HepG2 (cell line): ENCODE measurements around the gene OTUB2. TPM values are rescaled to one million over a fixed set of nuclear protein-coding genes. Genes with fewer than 3 reads are reported as not detected.

ENCODE experiments used
- ATAC-seq: fragments of 200-7000 bp; cut with Tn5 transposase; 3 replicates; pipeline ENCODE4 v1.9.1; 2020; ENCODE audit warnings: mild to moderate bottlenecking, moderate library complexity
- BruUV-seq: library from RNA; stranded (reverse); fragments of 400-500 nt; replicated peaks from 2 replicates; lab custom pipeline; 2021; lab: Mats Ljungman, UMichigan
- CTCF ChIA-PET: fragments of 300-600 bp; formaldehyde crosslinking; extraction: SDS; loops from one replicate; lab custom pipeline; 2021; ENCODE audit warnings: low total read pairs, inconsistent platforms, low intra/inter-chr PET ratio; lab: Yijun Ruan, JAX
- POLR2A ChIA-PET: fragments of 350-600 bp; sonication (Branson Sonifier 250); formaldehyde crosslinking; loops from one replicate; lab custom pipeline; 2020; ENCODE audit warnings: antibody characterized with exemption, inconsistent platforms; lab: Yijun Ruan, JAX
- DNase-seq: peaks from one replicate; pipeline ENCODE4 v3.0.0-alpha.2; 2015; ENCODE audit warnings: low spot score
- FAIRE-seq: peaks from 3 replicates; lab custom pipeline; 2011; peaks lifted over from hg19 to GRCh38; lab: Jason Lieb, UNC
- H2AFZ ChIP-seq: one replicate; pipeline ENCODE4 v1.6.1; 2011; ENCODE audit warnings: low read length, inconsistent platforms
- H3K27ac ChIP-seq: fragments of 300-600 bp; 3 replicates; pipeline ENCODE4 v1.8.0; 2011; ENCODE audit warnings: mixed run types, mild to moderate bottlenecking, mixed read lengths, low read length, inconsistent platforms; ENCODE audit not compliant: insufficient read depth; ENCODE audit errors: extremely low read length
- H3K27me3 ChIP-seq, 2 experiments: fragments of 200-600 bp in 1 of 2; 2 replicates in 1 of 2; 3 replicates in 1 of 2; pipeline versions ENCODE4 v1.6.0 to v1.8.0; 2011; ENCODE audit warnings: low read length in 2 of 2, mild to moderate bottlenecking in 2 of 2, moderate library complexity in 2 of 2, inconsistent platforms in 1 of 2; ENCODE audit not compliant: insufficient read depth in 2 of 2, control insufficient read depth in 1 of 2
- H3K36me3 ChIP-seq, 2 experiments: fragments of 200-600 bp in 1 of 2; replicated peaks in 1 of 2; 2 replicates in 1 of 2; 3 replicates in 1 of 2; pipeline versions ENCODE4 v1.5.1 to v1.8.0; 2011; ENCODE audit warnings: low read length in 2 of 2, inconsistent platforms in 1 of 2; ENCODE audit not compliant: insufficient read depth in 2 of 2, control insufficient read depth in 1 of 2
- H3K4me1 ChIP-seq: 2 replicates; pipeline ENCODE4 v1.5.1; 2012; ENCODE audit warnings: low read length, inconsistent platforms; ENCODE audit not compliant: insufficient read depth
- H3K4me2 ChIP-seq: 2 replicates; pipeline ENCODE4 v1.6.0; 2011; ENCODE audit warnings: low read depth, low read length, inconsistent platforms
- H3K4me3 ChIP-seq, 3 experiments: fragments of 200-600 bp in 1 of 3; sonication (generic), shearing (Covaris generic) in 1 of 3; replicated peaks in 1 of 3; 2 replicates each; pipeline ENCODE4 v1.5.1; 2011 to 2016; ENCODE audit warnings: low read length in 3 of 3, inconsistent platforms in 2 of 3, low read depth in 2 of 3, mild to moderate bottlenecking in 2 of 3, control low read depth in 1 of 3, mixed read lengths in 1 of 3; ENCODE audit not compliant: insufficient read depth in 1 of 3
- H3K79me2 ChIP-seq: one replicate; pipeline ENCODE4 v1.6.1; 2011; ENCODE audit warnings: low read length, inconsistent platforms; ENCODE audit not compliant: insufficient read depth
- H3K9ac ChIP-seq: 2 replicates; pipeline ENCODE4 v1.6.0; 2011; ENCODE audit warnings: mild to moderate bottlenecking, low read depth, low read length, inconsistent platforms; ENCODE audit not compliant: insufficient read depth
- H3K9me3 ChIP-seq: 2 replicates; pipeline ENCODE4 v1.5.1; 2012; ENCODE audit warnings: mild to moderate bottlenecking, low read length
- H4K20me1 ChIP-seq: 2 replicates; pipeline ENCODE4 v1.6.0; 2011; ENCODE audit warnings: inconsistent platforms, mild to moderate bottlenecking, low read length, moderate library complexity; ENCODE audit not compliant: insufficient read depth
- AGO2 ChIP-seq: fragments of 200-400 bp; formaldehyde crosslinking; optimal IDR thresholded peaks from 2 replicates; pipeline ENCODE3; 2017; ENCODE audit warnings: mild to moderate bottlenecking, low read depth, low read length, moderate library complexity
- ATRX ChIP-seq: sonication (generic); formaldehyde crosslinking; IDR thresholded peaks from 2 replicates; pipeline ENCODE4 v1.4.0; 2020; ENCODE audit warnings: missing genetic modification reagents, borderline replicate concordance
- FOXM1 ChIP-seq: sonication (generic); formaldehyde crosslinking; IDR thresholded peaks from 2 replicates; pipeline ENCODE4 v1.5.0; 2020; ENCODE audit warnings: missing genetic modification reagents
- IKZF1 ChIP-seq: fragments of 450-650 bp; IDR thresholded peaks from 2 replicates; pipeline ENCODE4 v1.7.1; 2016
- KLF12 ChIP-seq: sonication (generic); formaldehyde crosslinking; IDR thresholded peaks from 2 replicates; pipeline ENCODE4 v1.4.0; 2020; ENCODE audit warnings: missing genetic modification reagents, borderline replicate concordance
- KLF15 ChIP-seq: sonication (generic); formaldehyde crosslinking; IDR thresholded peaks from 2 replicates; pipeline ENCODE4 v1.8.1; 2023; ENCODE audit warnings: borderline replicate concordance, mild to moderate bottlenecking, inconsistent platforms, missing genetic modification reagents, mixed read lengths
- MZF1 ChIP-seq: sonication (generic); formaldehyde crosslinking; IDR thresholded peaks from 2 replicates; pipeline ENCODE4 v1.8.1; 2023; ENCODE audit warnings: mild to moderate bottlenecking, missing genetic modification reagents, borderline replicate concordance
- NCOA2 ChIP-seq: sonication (generic); formaldehyde crosslinking; IDR thresholded peaks from 2 replicates; pipeline ENCODE4 v1.8.0; 2022; ENCODE audit warnings: inconsistent platforms
- RFX1 ChIP-seq: fragments of 450-650 bp; IDR thresholded peaks from 2 replicates; pipeline ENCODE4 v1.6.1; 2017
- SMARCC2 ChIP-seq: fragments of 450-650 bp; IDR thresholded peaks from 2 replicates; pipeline ENCODE4 v1.6.1; 2017; ENCODE audit warnings: antibody characterized with exemption, mild to moderate bottlenecking
- XRCC5 ChIP-seq: fragments of 200-400 bp; formaldehyde crosslinking; optimal IDR thresholded peaks from 2 replicates; pipeline ENCODE3; 2017; ENCODE audit warnings: mild to moderate bottlenecking, low read length
- ZBTB20 ChIP-seq: sonication (generic); formaldehyde crosslinking; IDR thresholded peaks from 2 replicates; pipeline ENCODE4 v1.8.1; 2023; ENCODE audit warnings: missing genetic modification reagents, low read depth, mild to moderate bottlenecking, borderline replicate concordance
- ZBTB3 ChIP-seq: sonication (generic); formaldehyde crosslinking; IDR thresholded peaks from 2 replicates; pipeline ENCODE4 v1.4.0; 2020; ENCODE audit warnings: low read depth, mild to moderate bottlenecking, moderate library complexity, missing genetic modification reagents, borderline replicate concordance
- ZFAT ChIP-seq: sonication (generic); formaldehyde crosslinking; conservative IDR thresholded peaks from 2 replicates; pipeline ENCODE4 v1.8.1; 2023; ENCODE audit warnings: missing genetic modification reagents, inconsistent platforms
- ZKSCAN8 ChIP-seq: IDR thresholded peaks from 2 replicates; pipeline ENCODE4 v1.6.1; 2016; ENCODE audit warnings: borderline replicate concordance, missing genetic modification reagents, missing compliant biosample characterization
- ZNF543 ChIP-seq: sonication (generic); formaldehyde crosslinking; IDR thresholded peaks from 2 replicates; pipeline ENCODE4 v1.4.0; 2020; ENCODE audit warnings: mild to moderate bottlenecking, missing genetic modification reagents
- ZNF720 ChIP-seq: sonication (generic); formaldehyde crosslinking; IDR thresholded peaks from 2 replicates; pipeline ENCODE4 v1.4.0; 2020; ENCODE audit warnings: missing genetic modification reagents
- ZNF766 ChIP-seq: sonication (generic); formaldehyde crosslinking; IDR thresholded peaks from 2 replicates; pipeline ENCODE4 v1.5.0; 2020; ENCODE audit warnings: missing genetic modification reagents, borderline replicate concordance
- WGBS: methylation state at CpG from one replicate; pipeline ENCODE4 v1.1.6; 2017; ENCODE audit warnings: low lambda C conversion rate; 5-methylcytosine and 5-hydroxymethylcytosine counted together
- in situ Hi-C: cut with HindIII; loops from 2 replicates; pipeline ENCODE4 v1.10.0; 2017; ENCODE audit warnings: low pct_unique_long_range_greater_than_20kb; ENCODE audit not compliant: extremely low pct_ligation_motif_present
- intact Hi-C: fragments of 100-400 bp; cut with micrococcal nuclease; formaldehyde crosslinking; loops from one replicate; pipeline ENCODE4 v1.10.0; 2022; ENCODE audit not compliant: unreplicated experiment
- polyA plus RNA-seq, 8 experiments: library from polyadenylated mRNA; depleted of rRNA in 3 of 8; stranded (reverse) in 7 of 8; unstranded in 1 of 8; fragments of >200 nt; fragmentation: Illumina TruSeq in 4 of 8; extraction: Trizol in 4 of 8; gene quantifications; 2 replicates each; pipeline versions ENCODE4 v1.2.1 to v1.2.3, GENCODE V29; 2011 to 2016; ENCODE audit warnings: low read depth in 4 of 8, missing spikeins in 1 of 8, mixed read lengths in 1 of 8; ENCODE audit not compliant: insufficient read depth in 1 of 8
- total RNA-seq, 5 experiments: library from RNA; depleted of rRNA; stranded (reverse); fragments of >200 nt; fragmentation: Illumina TruSeq; extraction: Trizol; gene quantifications; 2 replicates each; pipeline ENCODE4 v1.2.3, GENCODE V29; 2016; ENCODE audit warnings: low read depth in 1 of 5
- TF ChIP-seq, protein P1 (sequence below): IDR thresholded peaks from 2 replicates; pipeline ENCODE4 v1.6.1; 2016; ENCODE audit warnings: missing compliant biosample characterization, missing genetic modification reagents, borderline replicate concordance
- TF ChIP-seq, protein P2 (sequence below), 2 experiments: fragments of 450-650 bp in 1 of 2; sonication (generic) in 1 of 2; formaldehyde crosslinking; IDR thresholded peaks; 2 replicates each; pipeline versions ENCODE4 v1.5.0 to v1.8.0; 2020 to 2022; ENCODE audit warnings: mild to moderate bottlenecking in 1 of 2, missing genetic modification reagents in 1 of 2

OTUB2 gene
- total and polyA plus RNA-seq, 2 of the 13 experiments (the other 11 are each of a cell fraction or from before 2014, with no cell fraction given) = 2.2 to 2.4 TPM

DNA sequence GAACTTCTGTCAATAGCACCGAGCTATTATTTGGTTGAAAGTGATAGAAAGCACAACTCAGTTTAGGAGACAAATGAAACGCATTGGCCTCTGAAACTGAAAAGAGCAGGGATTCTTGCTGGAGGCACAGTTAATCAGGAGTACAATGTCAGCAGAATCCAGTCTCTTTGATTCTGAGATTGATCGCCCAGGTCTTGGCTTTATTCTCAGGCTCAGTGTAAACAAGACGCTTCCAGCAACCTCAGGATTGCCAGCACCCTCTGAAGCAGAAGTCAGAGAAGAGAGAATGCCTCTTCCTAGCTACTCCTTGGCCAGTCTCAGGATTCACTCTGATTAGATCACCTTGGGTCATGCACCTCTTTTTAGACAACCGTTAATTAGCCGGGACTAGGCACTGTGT lies 11.8 kb upstream of the OTUB2 start:
- Histone ChIP-seq H3K4me2 (no peak overlapping the region), H3K79me2 (no peaks in the 10 kb centered on the region), H3K27ac (no peak overlapping the region), H3K36me3 (no peaks in the 10 kb centered on the region), H3K4me3 (no peak overlapping the region), H4K20me1 (no peaks in the 10 kb centered on the region), H3K9me3 (no peaks in the 10 kb centered on the region), H3K9ac (no peak overlapping the region), H3K4me1 (peaks cover 27% of the 10 kb centered on the region), H2AFZ (no peak overlapping the region), H3K27me3 (peaks cover 7 to 27% of the 10 kb centered on the region in 2 experiments; a peak in 4 of 5 replicates)
- FAIRE-seq (no peak), ATAC-seq (no peak), DNase-seq (no peak)
- intact Hi-C loops (no loop called here), in situ Hi-C loops (no loop called here)
- no peak for TF ChIP-seq XRCC5
- TF ChIP-seq KLF12 (CRISPR knock-in tag) = no peak
- no peak for TF ChIP-seq ZBTB3 (CRISPR knock-in tag)
- TF ChIP-seq ZFAT (CRISPR knock-in tag) = no peak
- no peak for TF ChIP-seq AGO2
- TF ChIP-seq, protein P1, sequence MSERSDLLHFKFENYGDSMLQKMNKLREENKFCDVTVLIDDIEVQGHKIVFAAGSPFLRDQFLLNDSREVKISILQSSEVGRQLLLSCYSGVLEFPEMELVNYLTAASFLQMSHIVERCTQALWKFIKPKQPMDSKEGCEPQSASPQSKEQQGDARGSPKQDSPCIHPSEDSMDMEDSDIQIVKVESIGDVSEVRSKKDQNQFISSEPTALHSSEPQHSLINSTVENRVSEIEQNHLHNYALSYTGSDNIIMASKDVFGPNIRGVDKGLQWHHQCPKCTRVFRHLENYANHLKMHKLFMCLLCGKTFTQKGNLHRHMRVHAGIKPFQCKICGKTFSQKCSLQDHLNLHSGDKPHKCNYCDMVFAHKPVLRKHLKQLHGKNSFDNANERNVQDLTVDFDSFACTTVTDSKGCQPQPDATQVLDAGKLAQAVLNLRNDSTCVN (CRISPR knock-in tag) = no peak
- no peak for TF ChIP-seq ZNF543 (CRISPR knock-in tag)
- no peak for TF ChIP-seq MZF1 (CRISPR knock-in tag)
- TF ChIP-seq KLF15 = no peak
- no peak for TF ChIP-seq IKZF1
- no peak for TF ChIP-seq NCOA2 (CRISPR knock-in tag)
- TF ChIP-seq ZNF766 = no peak
- TF ChIP-seq FOXM1 (CRISPR knock-in tag) = no peak
- TF ChIP-seq, protein P2, sequence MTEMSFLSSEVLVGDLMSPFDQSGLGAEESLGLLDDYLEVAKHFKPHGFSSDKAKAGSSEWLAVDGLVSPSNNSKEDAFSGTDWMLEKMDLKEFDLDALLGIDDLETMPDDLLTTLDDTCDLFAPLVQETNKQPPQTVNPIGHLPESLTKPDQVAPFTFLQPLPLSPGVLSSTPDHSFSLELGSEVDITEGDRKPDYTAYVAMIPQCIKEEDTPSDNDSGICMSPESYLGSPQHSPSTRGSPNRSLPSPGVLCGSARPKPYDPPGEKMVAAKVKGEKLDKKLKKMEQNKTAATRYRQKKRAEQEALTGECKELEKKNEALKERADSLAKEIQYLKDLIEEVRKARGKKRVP (CRISPR knock-in tag; IDR thresholded peaks at IDR 0.05) = no peak
- TF ChIP-seq ZBTB20 (CRISPR knock-in tag) = no peak
- no peak for TF ChIP-seq RFX1
- no peak for TF ChIP-seq SMARCC2
- no peak for TF ChIP-seq ATRX
- no peak for TF ChIP-seq ZNF720 (CRISPR knock-in tag)
- TF ChIP-seq ZKSCAN8 (CRISPR knock-in tag) = no peak
- no TSS peak for BruUV-seq
- ChIA-PET CTCF (no interaction called here), POLR2A (no interaction called here)
- 45% methylated on average over 6 of the region's 6 CpGs for WGBS
